ENCODE results near the gene LIX1. TPM values are rescaled to one million over a fixed set of nuclear protein-coding genes. Genes with fewer than 3 reads are reported as not detected.

The LIX1 gene
- total RNA-seq, 2 donors from 2014 or later, result 0.61 TPM; not detected in 1

DNA sequence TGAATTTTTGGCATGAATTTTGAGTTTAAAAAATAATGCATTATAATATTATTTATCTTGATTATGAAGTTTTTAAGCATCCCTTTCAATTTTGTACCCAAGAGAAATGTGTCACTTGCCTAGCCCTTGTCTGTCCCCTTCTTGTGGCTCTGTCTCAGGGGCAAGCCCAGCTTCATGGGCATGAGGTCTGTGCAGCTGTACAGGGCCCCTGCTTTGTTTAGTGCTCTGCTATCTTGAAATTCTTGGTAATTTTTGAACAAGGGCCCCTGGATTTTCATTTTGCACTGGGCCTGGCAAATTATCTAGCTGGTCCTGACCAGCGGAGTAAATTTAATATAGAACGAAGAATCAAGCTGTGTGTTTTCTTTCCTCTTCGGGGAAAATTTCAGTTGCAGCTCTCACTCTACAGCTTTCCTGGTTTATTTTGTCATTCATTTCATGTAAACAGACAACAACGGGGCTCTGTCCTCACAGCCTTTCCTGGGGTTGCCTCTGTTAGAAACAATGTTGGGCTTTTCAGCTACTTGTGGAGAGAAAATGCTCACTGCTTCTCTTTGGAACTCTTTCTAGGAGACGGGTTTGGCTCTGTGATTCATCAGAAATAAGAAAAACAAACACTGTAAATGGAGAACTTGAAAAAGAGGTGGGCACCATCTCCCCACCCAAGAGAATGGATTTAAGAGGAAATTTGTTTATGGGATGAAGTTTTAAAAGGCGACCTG, 41.1 kb downstream of the LIX1 start:
- no peaks in the 10 kb centered on the region for H3K27me3 ChIP-seq
- TF ChIP-seq, protein P1, sequence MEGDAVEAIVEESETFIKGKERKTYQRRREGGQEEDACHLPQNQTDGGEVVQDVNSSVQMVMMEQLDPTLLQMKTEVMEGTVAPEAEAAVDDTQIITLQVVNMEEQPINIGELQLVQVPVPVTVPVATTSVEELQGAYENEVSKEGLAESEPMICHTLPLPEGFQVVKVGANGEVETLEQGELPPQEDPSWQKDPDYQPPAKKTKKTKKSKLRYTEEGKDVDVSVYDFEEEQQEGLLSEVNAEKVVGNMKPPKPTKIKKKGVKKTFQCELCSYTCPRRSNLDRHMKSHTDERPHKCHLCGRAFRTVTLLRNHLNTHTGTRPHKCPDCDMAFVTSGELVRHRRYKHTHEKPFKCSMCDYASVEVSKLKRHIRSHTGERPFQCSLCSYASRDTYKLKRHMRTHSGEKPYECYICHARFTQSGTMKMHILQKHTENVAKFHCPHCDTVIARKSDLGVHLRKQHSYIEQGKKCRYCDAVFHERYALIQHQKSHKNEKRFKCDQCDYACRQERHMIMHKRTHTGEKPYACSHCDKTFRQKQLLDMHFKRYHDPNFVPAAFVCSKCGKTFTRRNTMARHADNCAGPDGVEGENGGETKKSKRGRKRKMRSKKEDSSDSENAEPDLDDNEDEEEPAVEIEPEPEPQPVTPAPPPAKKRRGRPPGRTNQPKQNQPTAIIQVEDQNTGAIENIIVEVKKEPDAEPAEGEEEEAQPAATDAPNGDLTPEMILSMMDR (IDR thresholded peaks at IDR 0.05), result no peak
- DNase-seq, result no peak
- H3K4me3 ChIP-seq, result no peak overlapping the region
- H3K4me1 ChIP-seq, result no peaks in the 10 kb centered on the region
- H3K9ac ChIP-seq (ENCODE audit: low read depth in 2 of 2, low read length in 2 of 2), result no peak overlapping the region
- no peaks in the 10 kb centered on the region for H3K36me3 ChIP-seq
- no peaks in the 10 kb centered on the region for H3K9me3 ChIP-seq
- intact Hi-C loops (cut with DNase I), result no loop called here
- no peak overlapping the region for H3K27ac ChIP-seq

DNA sequence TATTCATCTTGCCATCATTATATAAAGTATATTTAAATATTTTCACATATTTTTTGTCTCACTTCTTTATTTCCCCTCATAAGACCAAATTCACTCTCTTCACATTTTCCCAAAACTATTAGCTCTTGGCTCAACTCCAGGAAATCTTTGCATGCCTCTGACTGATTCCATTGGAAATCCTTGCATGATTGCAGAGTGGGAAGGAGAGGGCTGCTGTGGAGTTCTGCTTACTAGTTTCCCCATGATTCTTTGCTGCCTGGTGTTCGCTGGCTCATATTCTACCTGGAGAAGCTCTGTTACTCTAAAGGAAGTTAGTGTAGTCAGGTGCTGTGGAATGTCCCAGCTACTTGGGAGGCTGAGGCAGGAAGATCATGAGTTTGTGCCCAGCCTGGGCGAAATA, 41.9 kb downstream of the LIX1 start:
- H3K4me3 ChIP-seq, result no peak overlapping the region
- no peaks in the 10 kb centered on the region for H3K36me3 ChIP-seq
- H3K9ac ChIP-seq (ENCODE audit: low read depth in 2 of 2, low read length in 2 of 2), result no peak overlapping the region
- no peaks in the 10 kb centered on the region for H3K27me3 ChIP-seq
- TF ChIP-seq, protein P1 (IDR thresholded peaks at IDR 0.05), result no peak
- no peaks in the 10 kb centered on the region for H3K4me1 ChIP-seq
- H3K27ac ChIP-seq, result no peak overlapping the region
- intact Hi-C loops (cut with DNase I), result no loop called here
- no peaks in the 10 kb centered on the region for H3K9me3 ChIP-seq
- DNase-seq, result no peak

DNA sequence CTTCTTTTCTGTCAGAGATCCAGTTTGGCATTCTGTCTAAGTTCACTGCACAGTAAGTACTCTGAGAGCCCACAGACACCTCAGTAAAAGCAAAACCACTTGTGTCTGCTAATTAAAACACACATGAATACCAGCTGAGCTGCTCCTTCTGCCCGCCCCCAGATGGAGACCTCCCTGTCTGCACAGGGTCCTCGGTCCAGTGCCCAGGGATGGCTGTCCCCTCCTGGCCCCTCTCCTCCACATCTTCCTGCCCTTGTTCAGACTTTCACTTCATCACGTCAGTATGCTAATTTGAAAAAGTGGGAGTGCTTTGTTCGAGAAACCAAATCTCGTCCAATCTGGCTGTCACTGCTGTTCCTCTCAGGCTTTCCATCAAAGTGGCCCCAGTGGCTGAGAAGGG, 43.5 kb downstream of the LIX1 start:
- no peak for DNase-seq
- Histone ChIP-seq H3K9ac (ENCODE audit: low read depth in 2 of 2, low read length in 2 of 2) (no peak overlapping the region), H3K36me3 (no peaks in the 10 kb centered on the region), H3K4me3 (no peak overlapping the region), H3K4me1 (no peaks in the 10 kb centered on the region), H3K9me3 (no peaks in the 10 kb centered on the region), H3K27me3 (no peaks in the 10 kb centered on the region), H3K27ac (no peak overlapping the region)
- TF ChIP-seq, protein P1 (IDR thresholded peaks at IDR 0.05), result no peak
- intact Hi-C loops (cut with DNase I), result no loop called here

DNA sequence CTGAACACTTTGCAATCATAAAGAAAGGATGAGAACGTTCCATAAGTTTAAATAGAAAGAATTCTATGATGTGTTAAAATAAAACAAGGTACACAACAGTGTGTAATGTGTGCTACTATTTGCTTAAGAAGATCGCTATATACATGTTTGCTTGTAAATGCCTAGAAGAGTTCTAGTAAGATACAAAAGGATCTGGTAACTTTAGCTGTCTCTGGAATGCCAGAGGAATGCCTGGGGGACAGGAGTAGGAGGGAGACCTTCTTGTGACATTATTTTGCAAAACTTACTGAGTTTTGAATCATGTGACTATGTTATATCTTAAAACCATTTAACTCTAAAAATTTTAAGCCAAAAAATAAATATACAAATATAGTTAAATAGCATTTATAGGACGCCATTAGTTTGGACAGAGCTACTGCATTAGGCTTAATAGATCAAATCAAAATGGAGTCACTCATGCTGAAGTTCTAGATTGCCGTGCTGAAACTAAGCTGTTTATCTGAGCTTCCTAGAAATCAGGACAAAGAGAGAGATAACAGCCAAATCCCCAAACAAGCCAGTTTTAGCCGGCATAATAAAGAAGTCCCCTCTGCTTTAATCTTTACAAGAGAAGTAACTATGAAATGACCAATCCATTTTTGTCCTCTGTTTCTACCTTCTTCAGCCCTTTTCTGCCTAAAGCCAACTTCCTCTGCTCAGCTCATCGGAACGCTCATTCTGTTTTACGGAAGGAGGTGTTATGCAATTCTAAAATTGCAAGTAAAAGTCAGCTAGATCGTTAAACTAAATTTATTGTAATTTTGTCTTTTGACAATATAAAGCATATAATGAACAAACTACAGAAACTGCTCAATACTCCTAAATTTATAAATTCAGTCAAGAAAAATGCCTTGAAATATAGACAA, 44.8 kb downstream of the LIX1 start:
- no peak overlapping the region for H3K9ac ChIP-seq (ENCODE audit: low read depth in 2 of 2, low read length in 2 of 2)
- TF ChIP-seq, protein P1 (IDR thresholded peaks at IDR 0.05), result no peak
- H3K4me3 ChIP-seq, result no peak overlapping the region
- intact Hi-C loops (cut with DNase I), result no loop called here
- no peaks in the 10 kb centered on the region for H3K4me1 ChIP-seq
- H3K27ac ChIP-seq, result no peak overlapping the region
- no peaks in the 10 kb centered on the region for H3K27me3 ChIP-seq
- no peaks in the 10 kb centered on the region for H3K36me3 ChIP-seq
- no peaks in the 10 kb centered on the region for H3K9me3 ChIP-seq
- DNase-seq, result no peak

DNA sequence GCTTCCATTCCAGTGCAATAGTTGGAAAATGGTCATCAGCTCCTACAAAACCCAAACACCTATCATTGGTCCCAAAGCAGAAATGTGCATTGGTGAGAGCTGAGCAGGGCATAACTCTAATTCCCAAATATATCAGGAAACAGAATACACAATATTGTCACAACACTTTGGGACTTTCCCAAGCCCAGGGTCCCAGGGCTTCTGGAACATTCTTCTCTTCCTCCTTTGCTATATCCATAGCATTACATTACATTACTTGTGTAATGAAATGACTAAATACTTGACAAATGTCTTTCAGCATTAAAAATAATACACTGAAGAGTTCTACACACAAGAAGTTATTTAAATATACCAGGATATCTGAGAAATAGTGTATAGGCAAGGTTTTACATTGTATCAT, 45.6 kb downstream of the LIX1 start:
- Histone ChIP-seq H3K9me3 (no peaks in the 10 kb centered on the region), H3K36me3 (no peaks in the 10 kb centered on the region), H3K4me3 (no peak overlapping the region), H3K27ac (no peak overlapping the region), H3K4me1 (no peaks in the 10 kb centered on the region), H3K27me3 (no peaks in the 10 kb centered on the region), H3K9ac (ENCODE audit: low read depth in 2 of 2, low read length in 2 of 2) (no peak overlapping the region)
- intact Hi-C loops (cut with DNase I), result no loop called here
- DNase-seq, result no peak
- TF ChIP-seq, protein P1 (IDR thresholded peaks at IDR 0.05), result no peak

All from colonic mucosa (tissue), 4 donors.